ENCODE measurements around the gene STMND1.

GRCh38 chr6:17167327-17167979 lies 65.6 kb downstream of the STMND1 start:
- peak; percentile 83 for TF ChIP-seq MAX (IDR thresholded peaks at IDR 0.05)
- peak; percentile 67 to 86 (median 76) for TF ChIP-seq CTCF (IDR thresholded peaks at IDR 0.05; ENCODE audit: control extremely low read depth in 1 of 3, insufficient read depth in 1 of 3, low read depth in 1 of 3, low read length in 3 of 3)
- TF ChIP-seq KDM1A (IDR thresholded peaks at IDR 0.05; ENCODE audit: borderline replicate concordance, low read length) = no peak
- no peak for TF ChIP-seq RFX5 (IDR thresholded peaks at IDR 0.05; ENCODE audit: borderline replicate concordance, low read depth, low read length)
- no peak for TF ChIP-seq YY1 (IDR thresholded peaks at IDR 0.05; ENCODE audit: low read depth, low read length)
- no peak for TF ChIP-seq CEBPB (IDR thresholded peaks at IDR 0.05; ENCODE audit: low read depth, low read length)
- TF ChIP-seq SP2 (IDR thresholded peaks at IDR 0.05; ENCODE audit: low read length) = no peak
- TF ChIP-seq ATF3 (IDR thresholded peaks at IDR 0.05; ENCODE audit: insufficient read depth, low read depth, low read length) = no peak
- no peak for TF ChIP-seq SRF (IDR thresholded peaks at IDR 0.05; ENCODE audit: low read depth, low read length)
- no peak; the same call in 1 of the 2 replicates for TF ChIP-seq USF2 (IDR thresholded peaks at IDR 0.05; ENCODE audit: low read length)
- no peak for TF ChIP-seq JUN (IDR thresholded peaks at IDR 0.05; ENCODE audit: low read depth, low read length)
- TF ChIP-seq POLR2AphosphoS5 (IDR thresholded peaks at IDR 0.05; ENCODE audit: low read depth, low read length) = no peak
- TF ChIP-seq GABPA (IDR thresholded peaks at IDR 0.05; ENCODE audit: borderline replicate concordance, insufficient read depth, low read length) = no peak

All from H1 (cell line).